Lower leg skin (tissue), 4 donors: ENCODE data around the gene KRT7. TPM values are rescaled to one million over a fixed set of nuclear protein-coding genes. Genes with fewer than 3 reads are reported as not detected.

ENCODE experiments used
- DNase-seq, 2 donors: peaks; one replicate each; pipeline ENCODE4 v3.0.0-alpha.2; 2019; ENCODE audit warnings: low spot score in 2 of 2
- H3K4me3 ChIP-seq: fragments of 200-600 bp; sonication (generic); 2 replicates; pipeline ENCODE4 v1.5.1; 2017; ENCODE audit warnings: mild to moderate bottlenecking, low read depth; ENCODE audit not compliant: poor library complexity, severe bottlenecking
- POLR2A ChIP-seq, 2 donors: fragments of 450-650 bp; IDR thresholded peaks; one replicate each; pipeline ENCODE4 v1.6.1; 2016 to 2017; ENCODE audit warnings: antibody characterized with exemption in 2 of 2, mild to moderate bottlenecking in 1 of 2, moderate library complexity in 1 of 2
- WGBS, 2 donors: methylation state at CpG; one replicate each; pipeline ENCODE4 v1.1.5; 2018; 5-methylcytosine and 5-hydroxymethylcytosine counted together
- intact Hi-C: fragments of 100-400 bp; cut with DNase I; formaldehyde crosslinking; loops from one replicate; pipeline ENCODE4 v1.15.0; 2023; ENCODE audit warnings: low total_unique reads
- total RNA-seq, 4 donors: library from RNA; depleted of rRNA; stranded (reverse); fragments of >200 nt; gene quantifications; one replicate each; pipeline ENCODE4 v1.1.0, GENCODE V29; 2016
- TF ChIP-seq, protein P1 (sequence below), 3 donors: fragments of 450-650 bp; IDR thresholded peaks; one replicate each; pipeline ENCODE4 v1.5.1; 2016; ENCODE audit warnings: antibody characterized with exemption in 3 of 3, mild to moderate bottlenecking in 3 of 3, moderate library complexity in 2 of 3

KRT7 gene
- total RNA-seq, 4 donors from 2014 or later = 28.2 to 206 (median 125) TPM

- 86 to 93% methylated on average over 4 of the region's 4 CpGs for WGBS, 2 donors
- intact Hi-C loops = no loop called here
- peak in 1 of 2 donors; percentile 76 for DNase-seq
- no peak overlapping the region for H3K4me3 ChIP-seq
- no peak for TF ChIP-seq POLR2A (IDR thresholded peaks at IDR 0.05)
- TF ChIP-seq, protein P1, sequence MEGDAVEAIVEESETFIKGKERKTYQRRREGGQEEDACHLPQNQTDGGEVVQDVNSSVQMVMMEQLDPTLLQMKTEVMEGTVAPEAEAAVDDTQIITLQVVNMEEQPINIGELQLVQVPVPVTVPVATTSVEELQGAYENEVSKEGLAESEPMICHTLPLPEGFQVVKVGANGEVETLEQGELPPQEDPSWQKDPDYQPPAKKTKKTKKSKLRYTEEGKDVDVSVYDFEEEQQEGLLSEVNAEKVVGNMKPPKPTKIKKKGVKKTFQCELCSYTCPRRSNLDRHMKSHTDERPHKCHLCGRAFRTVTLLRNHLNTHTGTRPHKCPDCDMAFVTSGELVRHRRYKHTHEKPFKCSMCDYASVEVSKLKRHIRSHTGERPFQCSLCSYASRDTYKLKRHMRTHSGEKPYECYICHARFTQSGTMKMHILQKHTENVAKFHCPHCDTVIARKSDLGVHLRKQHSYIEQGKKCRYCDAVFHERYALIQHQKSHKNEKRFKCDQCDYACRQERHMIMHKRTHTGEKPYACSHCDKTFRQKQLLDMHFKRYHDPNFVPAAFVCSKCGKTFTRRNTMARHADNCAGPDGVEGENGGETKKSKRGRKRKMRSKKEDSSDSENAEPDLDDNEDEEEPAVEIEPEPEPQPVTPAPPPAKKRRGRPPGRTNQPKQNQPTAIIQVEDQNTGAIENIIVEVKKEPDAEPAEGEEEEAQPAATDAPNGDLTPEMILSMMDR (IDR thresholded peaks at IDR 0.05) = no peak
Measured at GRCh38 chr12:52205612-52206303, 27.3 kb upstream of the KRT7 start.

DNA sequence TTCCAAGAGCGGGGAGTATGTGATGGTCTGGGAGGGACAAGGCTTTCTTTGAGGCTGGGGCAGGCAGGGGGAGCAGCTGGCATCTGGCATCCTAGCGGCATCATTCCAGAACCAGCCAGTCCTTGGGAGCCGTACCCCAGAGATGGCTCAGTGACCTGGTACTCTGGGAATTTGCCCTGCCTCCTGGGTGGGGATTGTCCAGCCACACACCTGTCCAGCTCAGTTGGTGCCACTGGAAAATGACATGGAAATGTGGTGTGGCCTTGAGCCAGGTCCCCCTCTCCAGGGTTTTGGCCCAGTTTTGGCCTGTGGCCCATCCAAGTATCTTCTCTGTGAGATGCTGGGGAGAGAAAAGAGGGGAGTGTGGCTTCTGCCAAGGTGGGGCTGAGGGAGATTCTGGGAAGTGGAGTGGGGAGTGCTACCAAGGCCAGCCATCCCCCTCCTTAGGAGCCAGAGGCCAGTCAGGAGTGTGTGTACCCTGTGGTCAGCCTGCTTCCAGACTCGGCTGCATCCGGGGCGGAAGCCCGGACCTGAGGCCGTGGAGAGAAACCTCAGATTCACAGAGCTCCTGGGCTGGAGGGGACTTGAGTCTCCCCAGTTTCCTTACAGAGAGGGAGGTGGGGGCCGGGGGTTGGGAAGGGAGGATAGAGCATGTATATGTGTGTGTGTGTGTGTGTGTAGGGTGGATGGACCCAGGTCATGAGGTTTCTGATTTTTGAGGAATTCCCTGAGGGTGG is 26.6 kb upstream of the KRT7 start:
- WGBS, 2 donors = 89 to 93% methylated on average over 9 of the region's 9 CpGs
- DNase-seq = peak in 1 of 2 donors; percentile 83
- intact Hi-C loops = no loop called here
- no peak overlapping the region for H3K4me3 ChIP-seq
- TF ChIP-seq, protein P1 (IDR thresholded peaks at IDR 0.05) = no peak
- no peak for TF ChIP-seq POLR2A (IDR thresholded peaks at IDR 0.05)

DNA sequence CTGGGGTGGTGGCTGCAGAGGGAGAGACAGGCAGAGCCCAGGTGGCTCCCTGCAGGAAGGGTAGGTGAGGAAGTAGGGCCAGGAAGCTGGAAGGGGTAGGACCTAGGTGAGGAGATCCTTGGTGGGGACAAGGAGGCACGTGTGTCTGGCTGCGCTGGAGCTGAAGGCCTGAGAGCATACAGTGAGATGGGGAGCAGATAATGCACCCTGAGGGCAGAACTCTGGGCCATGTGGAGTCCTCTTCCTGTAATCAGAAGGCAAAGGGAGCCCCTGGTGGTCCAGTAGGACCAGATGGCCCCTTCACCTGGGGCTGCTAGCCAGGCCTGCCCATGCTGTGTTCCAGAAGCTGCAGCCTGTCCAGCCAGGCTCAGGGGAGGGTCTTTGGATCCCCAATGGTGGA is 25.9 kb upstream of the KRT7 start:
- WGBS, 2 donors = 61 to 78% methylated on average over 2 of the region's 2 CpGs
- peak in 1 of 2 donors; percentile 82 for DNase-seq
- H3K4me3 ChIP-seq = no peak overlapping the region
- intact Hi-C loops = no loop called here
- no peak for TF ChIP-seq POLR2A (IDR thresholded peaks at IDR 0.05)
- TF ChIP-seq, protein P1 (IDR thresholded peaks at IDR 0.05) = no peak

GRCh38 chr12:52207895-52208294 is 25.1 kb upstream of the KRT7 start:
- no peak overlapping the region for H3K4me3 ChIP-seq
- DNase-seq = peak; percentile 78 to 95
- intact Hi-C loops = no loop called here
- TF ChIP-seq, protein P1 (IDR thresholded peaks at IDR 0.05) = no peak
- TF ChIP-seq POLR2A (IDR thresholded peaks at IDR 0.05) = no peak
- WGBS, 2 donors = 14 to 19% methylated on average over 10 of the region's 10 CpGs

DNA sequence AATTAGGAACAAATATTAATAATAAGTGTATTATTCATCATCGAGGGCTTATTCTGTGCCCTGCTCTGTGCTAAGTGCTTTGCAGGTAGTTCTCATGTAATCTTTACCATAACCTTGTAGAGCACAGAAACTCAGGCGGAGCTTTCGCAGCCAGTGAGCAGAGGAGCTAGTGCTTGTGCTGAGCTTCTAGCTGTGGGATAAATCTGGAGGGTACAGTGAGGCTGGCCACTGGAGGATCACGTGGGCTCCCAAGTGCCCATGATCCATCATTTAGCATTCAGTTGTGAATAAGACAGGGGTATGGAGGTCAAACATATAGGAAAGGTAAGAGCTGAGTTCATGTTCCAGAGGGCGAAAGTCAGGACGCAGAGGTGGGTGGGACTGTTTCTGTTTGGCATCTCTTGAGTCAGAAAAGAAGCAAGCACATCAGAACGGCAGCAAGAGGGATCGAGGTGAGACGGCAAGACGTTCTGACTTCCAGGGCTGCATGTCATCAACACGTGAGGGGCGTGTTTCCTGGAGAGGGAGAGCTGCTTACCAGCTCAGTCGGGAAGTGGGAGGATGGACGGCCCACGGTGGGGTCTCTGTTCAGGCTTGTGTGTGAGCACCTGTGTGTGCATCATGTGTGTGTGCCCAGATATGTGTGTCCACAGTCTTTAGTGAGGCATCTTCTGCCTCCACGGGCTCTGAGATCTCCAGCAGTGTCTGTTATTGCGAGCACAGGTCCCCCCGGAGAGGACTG is 24.4 kb upstream of the KRT7 start:
- TF ChIP-seq POLR2A (IDR thresholded peaks at IDR 0.05) = no peak
- TF ChIP-seq, protein P1 (IDR thresholded peaks at IDR 0.05) = no peak
- no peak overlapping the region for H3K4me3 ChIP-seq
- 44 to 55% methylated on average over 18 of the region's 18 CpGs for WGBS, 2 donors
- intact Hi-C loops = no loop called here
- peak in 1 of 2 donors; percentile 84 for DNase-seq
